ENCODE measurements around the gene CIAO3.
"Not testable (repeated sequence)": the region's sequence is repeated elsewhere in the genome, so short reads cannot be mapped to it uniquely, and the experiment has no call there.

The CIAO3 gene

GRCh38 chr16:776298-776697, 35.5 kb upstream of the CIAO3 start:
- DNase-seq (ENCODE audit: low read depth in 2 of 2): not testable (repeated sequence)

GRCh38 chr16:775236-775796, 34.5 kb upstream of the CIAO3 start:
- no peak for DNase-seq (ENCODE audit: low read depth in 2 of 2)

- no peak for DNase-seq (ENCODE audit: low read depth in 2 of 2)
Measured at GRCh38 chr16:774086-775001, 33.5 kb upstream of the CIAO3 start.

GRCh38 chr16:772959-773358, 32.2 kb upstream of the CIAO3 start:
- DNase-seq (ENCODE audit: low read depth in 2 of 2): no peak

GRCh38 chr16:770411-770810, 29.6 kb upstream of the CIAO3 start:
- no peak for DNase-seq (ENCODE audit: low read depth in 2 of 2)

- DNase-seq (ENCODE audit: low read depth in 2 of 2): no peak
Measured at GRCh38 chr16:769934-770333, 29.1 kb upstream of the CIAO3 start.

GRCh38 chr16:769184-769784, 28.5 kb upstream of the CIAO3 start:
- no peak for DNase-seq (ENCODE audit: low read depth in 2 of 2)

- DNase-seq (ENCODE audit: low read depth in 2 of 2): no peak
Measured at GRCh38 chr16:768428-768827, 27.6 kb upstream of the CIAO3 start.

- no peak for DNase-seq (ENCODE audit: low read depth in 2 of 2)
Measured at GRCh38 chr16:767743-768235, 27.0 kb upstream of the CIAO3 start.

- no peak for DNase-seq (ENCODE audit: low read depth in 2 of 2)
Measured at GRCh38 chr16:766820-767640, 26.2 kb upstream of the CIAO3 start.

- no peak for DNase-seq (ENCODE audit: low read depth in 2 of 2)
Measured at GRCh38 chr16:766008-766819, 25.4 kb upstream of the CIAO3 start.

GRCh38 chr16:765488-765865, 24.7 kb upstream of the CIAO3 start:
- DNase-seq (ENCODE audit: low read depth in 2 of 2): no peak

- DNase-seq (ENCODE audit: low read depth in 2 of 2): no peak
Measured at GRCh38 chr16:764848-765487, 24.2 kb upstream of the CIAO3 start.

- DNase-seq (ENCODE audit: low read depth in 2 of 2): no peak
Measured at GRCh38 chr16:764184-764750, 23.5 kb upstream of the CIAO3 start.

- no peak for DNase-seq (ENCODE audit: low read depth in 2 of 2)
Measured at GRCh38 chr16:763369-764183, 22.8 kb upstream of the CIAO3 start.

- no peak for DNase-seq (ENCODE audit: low read depth in 2 of 2)
Measured at GRCh38 chr16:762595-763268, 21.9 kb upstream of the CIAO3 start.

GRCh38 chr16:761625-762513, 21.1 kb upstream of the CIAO3 start:
- DNase-seq (ENCODE audit: low read depth in 2 of 2): no peak
